GM18909 (cell line): ENCODE measurements around the gene SYNE3.

ENCODE experiments used
- ATAC-seq: cut with Tn5 transposase; IDR thresholded peaks from one replicate; pipeline ENCODE4 v1.9.1; 2021; ENCODE audit warnings: mild to moderate bottlenecking; ENCODE audit not compliant: unreplicated experiment, poor library complexity

SYNE3 gene

DNA sequence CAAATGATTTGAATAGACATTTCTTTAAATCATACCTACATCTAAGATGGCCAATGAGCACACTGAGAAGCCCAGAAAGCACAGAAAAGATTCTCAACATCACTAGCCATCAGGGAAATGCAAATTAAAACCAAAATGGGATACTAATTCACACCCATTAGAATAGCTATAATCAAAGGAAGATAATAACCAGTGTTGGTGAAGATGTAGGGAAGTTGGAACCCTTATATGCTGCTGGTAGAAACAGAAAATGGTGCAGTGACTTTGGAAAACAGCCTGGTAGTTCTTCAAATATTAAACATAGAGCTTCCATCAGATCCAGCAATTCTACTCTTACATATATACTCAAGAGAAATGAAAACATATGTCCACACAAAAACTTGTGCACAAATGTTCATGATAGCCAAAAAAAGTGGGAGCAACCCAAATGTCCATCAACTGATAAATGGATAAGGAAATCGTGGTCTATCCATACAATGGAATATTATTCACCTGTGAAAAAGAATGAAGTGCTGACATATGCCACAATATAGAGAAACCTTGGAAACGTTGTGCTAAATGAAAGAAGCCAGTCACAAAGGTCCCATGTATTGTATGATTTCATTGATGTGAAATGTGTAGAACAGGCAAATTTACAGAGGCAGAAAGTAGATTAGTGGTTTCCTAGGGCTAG, 24.4 kb downstream of the SYNE3 start:
- ATAC-seq, result no peak

DNA sequence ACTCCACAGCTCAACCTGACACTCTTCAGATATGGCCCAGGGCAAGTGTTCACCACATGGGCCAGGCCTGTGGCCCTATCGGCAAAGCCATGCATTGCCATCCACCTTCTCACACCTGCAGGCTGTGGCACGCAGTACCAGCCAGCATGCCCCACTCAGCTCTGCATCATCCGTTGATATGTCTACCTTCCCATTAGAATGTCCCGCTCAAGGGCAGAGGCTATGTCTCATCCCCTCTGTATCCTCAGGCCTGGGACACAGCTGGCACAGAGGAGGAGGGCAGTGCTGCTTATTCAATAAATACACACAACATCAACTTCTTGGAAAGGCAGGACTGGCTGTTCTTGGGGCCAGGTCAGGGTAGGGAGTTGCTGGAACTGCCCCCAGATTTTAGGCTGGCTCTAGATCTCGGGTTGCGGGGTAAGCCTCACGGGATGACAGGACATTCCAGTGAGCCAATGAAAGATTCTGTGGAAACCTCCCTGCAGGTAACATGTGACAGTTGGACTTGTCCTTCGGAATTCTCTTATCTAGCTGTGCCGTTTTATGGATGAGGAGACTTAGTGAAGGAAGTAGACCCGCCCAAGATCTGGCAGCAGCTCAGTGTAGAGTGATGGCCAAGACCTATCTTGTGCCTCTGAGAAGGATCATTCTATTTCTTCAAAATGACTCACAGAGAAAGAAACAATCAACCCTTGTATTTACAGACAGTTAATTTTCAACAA, 25.6 kb downstream of the SYNE3 start:
- ATAC-seq, result no peak

DNA sequence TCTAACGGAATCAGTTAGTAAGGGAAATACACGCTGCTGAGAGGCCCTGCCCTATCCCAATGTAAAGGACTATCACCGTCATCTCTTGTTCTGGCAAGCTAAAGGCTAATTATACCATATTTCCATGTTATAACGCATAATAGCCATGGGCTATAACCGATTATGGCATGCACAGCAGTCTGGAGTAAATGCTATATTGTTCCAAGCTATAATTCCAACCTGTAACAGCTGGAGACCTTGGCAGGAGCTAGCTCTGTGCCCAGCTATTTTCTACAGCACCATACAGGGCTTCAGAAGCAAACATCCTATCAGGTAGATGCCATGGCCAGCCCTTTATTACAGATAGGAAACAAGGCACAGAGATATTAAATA, 26.3 kb downstream of the SYNE3 start:
- no peak for ATAC-seq

DNA sequence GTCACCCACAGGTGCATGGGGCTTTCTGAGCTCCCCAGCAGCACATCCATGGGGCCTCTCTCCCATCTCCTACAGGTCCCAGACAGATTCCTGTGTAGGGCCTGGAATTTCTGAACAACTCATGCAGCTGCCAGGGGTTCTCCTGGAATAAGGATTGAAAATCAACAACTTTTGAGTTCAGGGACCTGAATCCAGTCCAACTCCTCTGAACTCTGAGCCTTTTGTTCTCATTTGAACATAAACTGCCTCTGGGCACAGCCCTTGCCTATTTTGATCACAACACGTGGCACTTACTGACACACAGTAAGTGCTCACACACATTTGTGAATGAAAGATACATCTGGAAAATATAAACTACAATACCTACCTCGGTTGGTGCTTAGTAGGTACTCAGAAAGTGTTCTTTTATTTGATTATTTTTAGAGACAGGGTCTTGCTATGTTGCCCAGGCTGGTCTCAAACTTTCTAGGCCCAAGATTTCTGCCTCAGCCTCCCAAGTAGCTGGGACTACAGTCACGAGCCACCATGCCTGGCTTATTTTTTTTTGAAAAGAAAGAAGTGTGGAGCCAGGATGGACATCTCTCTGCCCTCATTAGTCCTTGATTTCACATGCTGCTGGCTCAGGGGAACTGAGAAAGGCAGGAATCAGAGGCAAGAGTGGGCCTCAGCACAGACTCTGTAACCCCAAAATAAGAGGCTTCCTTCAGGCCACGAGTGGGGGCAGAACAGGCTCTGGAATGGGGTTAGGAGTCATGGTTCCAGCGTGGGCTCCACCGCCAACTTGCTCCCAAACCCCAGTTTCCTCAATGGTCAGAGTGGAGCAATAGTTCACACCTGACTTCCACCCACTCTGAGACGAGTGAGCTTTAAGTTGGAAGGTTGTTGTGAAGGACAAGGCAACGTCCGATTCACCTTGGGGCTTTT, 27.0 kb downstream of the SYNE3 start:
- no peak for ATAC-seq

DNA sequence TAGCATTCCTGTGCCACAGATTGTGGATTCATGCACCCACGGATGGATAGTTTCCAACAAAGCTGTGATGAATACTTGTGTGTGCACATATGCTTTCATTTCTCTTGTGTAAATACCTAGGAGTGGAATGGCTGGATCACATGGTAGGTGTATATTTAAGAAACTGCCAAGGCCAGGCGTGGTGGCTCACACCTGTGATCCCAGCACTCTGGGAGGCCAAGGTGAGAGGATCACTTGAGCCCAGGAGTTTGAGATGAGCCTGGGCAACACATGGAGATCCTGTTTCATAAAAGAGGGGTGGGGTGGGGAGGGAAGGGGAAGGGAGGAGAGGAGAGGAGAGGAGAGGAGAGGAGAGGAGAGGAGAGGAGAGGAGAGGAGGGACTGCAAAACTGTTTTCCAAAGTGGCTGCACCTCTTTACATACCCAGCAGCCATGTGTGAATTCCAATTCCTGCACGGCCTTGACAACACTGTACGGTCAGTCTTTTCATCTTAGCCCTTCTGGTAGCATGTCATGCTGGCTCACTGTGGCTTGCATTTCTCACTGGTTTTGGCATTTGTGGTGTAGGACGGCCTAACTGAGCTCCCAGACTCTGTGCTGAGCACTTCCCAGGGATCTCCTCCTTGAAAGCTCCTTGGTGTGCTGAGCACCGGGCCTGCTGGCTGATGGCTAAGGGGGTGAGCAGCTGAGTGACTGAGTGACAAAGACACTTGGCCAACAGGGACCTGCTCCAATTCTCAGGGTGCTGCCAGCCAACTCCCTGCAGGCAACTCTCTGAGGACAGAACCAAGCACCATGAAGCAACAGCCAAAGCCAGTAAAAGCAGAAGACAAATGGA, 27.9 kb downstream of the SYNE3 start:
- no peak for ATAC-seq

DNA sequence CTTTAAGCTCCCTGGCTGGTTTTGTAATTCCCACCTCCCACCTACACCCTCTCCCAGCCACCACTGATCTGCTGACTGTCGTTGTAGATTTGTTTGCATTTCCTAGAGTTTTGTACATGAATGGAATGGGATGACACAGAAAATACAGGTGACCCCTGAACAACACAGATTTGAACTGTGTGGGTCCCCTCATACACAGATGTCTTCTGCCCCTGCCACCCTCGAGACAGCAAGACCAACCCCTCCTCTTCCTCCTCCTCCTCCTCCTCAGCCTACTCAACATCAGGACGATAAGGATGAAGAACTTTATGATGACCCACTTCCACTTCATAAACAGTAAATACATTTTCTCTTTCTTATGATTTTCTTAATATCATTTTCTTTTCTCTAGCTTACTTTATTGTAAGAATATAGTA, 28.8 kb downstream of the SYNE3 start:
- ATAC-seq, result no peak

DNA sequence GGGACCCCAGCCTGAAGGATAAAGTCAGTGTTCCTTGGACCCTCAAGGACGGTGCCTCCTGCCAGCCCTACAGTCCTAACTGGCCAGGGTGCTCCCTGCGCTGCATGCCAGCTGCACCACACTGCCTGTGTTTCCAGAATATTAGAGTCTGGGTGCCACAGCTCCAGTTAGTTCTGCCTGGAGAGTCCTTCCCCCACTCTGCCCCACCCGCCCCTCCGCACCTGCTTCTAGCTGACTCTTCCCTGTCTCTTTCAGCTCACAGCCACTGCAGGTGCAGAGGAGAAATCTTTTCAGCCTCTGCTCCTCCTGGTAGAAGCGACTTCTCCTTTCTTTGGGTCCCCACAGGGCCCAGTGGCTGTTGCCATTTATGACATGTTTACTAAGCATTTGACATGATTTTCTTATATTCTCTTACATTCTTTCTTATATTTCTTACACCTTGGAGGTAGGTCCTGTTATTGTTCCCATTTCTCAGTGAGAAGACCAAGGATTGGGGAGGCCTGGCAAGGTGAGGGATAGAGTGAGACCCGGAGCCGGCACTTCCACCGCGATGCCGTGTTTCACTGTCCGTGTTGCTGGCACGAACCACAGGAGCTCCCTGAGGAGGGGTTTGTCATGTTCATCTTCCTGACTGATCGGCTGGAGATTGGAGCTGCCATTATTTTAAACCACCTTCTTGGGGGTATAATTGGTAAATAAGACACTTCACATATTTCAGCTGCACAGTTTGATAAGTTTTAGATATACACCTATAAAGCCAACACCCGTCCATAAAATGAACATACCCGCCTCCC, 29.4 kb downstream of the SYNE3 start:
- ATAC-seq, result peak; percentile 44

DNA sequence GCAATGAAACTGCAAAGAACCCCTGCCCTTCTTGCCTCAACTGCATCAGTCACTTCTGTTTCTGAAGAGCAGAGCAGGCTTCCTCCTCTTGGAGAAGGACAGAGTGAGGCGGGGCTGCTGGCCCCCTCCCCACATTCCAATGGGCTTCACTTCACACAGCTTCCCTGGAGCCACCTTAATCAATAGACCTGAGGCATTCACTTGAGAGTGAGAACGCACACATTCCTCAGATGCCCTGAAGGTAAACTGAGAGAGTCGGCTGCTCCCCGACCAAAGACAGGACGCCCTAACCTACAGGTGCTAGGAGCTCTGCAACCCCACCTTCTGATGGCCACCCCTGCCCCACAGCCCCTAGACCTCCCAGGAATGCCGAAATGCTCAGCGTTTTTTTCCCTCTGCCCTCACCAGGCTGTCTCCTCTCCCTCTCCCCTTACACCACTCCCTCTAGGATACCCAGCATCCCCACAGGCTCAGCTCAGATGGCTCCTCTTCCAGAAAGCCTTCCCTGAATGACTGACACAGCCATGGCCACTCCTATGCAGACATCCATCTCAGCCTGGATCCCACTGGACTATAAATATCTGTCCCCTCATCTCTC, 31.1 kb downstream of the SYNE3 start:
- no peak for ATAC-seq

DNA sequence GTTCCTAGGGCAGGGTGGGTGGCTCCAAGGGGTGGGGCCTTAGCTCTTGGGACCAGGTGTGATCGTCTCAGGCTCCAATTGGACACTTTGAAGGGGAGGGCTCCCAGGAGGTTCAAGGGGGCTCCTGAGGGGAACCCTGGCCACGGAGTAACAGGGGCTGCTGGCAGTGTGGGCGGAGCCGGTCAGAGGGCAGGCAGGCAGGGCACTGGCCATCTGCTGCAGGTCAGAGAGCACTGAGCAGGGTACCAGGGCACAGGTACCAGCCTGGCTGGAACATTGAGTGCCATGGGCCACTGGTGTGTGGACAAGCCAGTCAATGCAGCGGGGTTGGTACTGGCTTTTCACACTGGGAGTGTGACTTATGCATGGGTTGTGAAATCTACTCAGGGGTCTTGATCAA, 32.2 kb downstream of the SYNE3 start:
- ATAC-seq, result no peak

DNA sequence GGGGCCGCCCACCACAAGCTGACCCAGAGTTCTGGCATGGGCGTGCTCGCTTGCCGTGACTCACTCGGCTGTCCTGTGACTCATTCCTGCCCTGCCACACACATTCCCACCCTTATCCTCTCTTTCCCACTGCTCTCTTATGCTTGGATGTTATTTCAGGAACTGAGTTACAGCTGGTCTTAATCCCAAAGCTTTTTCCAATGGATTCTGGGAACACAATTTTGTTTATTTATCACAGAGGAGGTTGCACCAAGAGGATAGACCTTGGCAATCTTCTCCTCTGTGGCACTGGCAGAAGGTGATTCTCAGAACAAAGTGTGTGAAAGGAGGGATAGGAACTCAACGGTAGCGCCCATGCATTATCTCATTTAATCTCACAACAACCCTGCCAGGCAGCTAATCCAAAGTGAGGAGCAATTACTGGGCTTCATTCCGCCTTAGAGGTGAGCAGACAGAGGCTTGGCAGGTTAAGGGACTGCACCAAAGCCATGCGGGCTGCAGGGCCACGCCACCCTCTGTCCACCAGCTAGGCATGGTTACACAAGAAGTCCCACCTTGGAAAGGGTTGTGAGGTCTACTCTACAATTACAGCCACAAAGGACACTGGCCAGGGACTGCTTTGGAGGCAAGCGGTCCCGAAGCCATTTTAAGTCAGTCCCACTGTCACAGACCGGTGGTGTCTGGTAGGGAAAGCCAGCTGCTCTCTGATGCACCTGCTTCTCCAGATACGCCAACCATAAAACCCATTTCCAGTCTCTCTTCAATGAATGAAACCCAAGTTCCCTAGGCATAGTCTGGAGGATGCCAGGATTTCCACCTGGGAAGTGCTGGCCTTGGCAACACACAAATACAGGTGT, 32.9 kb downstream of the SYNE3 start:
- ATAC-seq, result no peak

DNA sequence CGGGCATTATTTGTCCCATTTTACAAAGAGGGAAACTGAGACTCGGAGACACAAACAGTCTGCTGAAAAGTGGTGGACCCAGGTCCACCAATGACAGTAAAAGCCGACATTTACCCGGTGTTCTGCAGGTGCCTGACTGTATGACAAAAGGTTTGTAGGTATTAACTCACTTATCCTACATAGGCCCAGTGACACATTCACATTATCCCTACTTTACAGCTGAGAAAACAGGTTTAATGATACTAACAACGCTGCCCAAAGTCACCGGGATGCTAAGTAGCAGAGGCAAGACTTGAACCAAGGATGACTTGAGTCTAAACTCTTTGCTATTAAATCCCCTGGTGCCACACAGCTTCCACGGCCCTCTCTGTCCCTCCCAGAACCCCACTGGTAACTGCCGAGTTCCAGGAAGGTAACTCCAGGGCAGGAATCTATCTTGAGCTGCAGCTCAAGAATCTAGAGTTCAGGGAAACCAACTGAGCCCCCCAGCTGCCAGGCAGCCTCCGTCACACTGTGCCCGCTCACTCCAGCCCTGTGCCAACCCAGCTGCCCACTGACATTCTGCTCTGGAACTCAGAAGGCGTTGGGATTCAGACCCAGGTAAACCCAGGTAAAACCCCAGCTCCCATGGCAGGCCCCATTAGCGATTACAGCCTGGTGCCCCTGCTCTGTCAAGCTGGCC, 33.7 kb downstream of the SYNE3 start:
- ATAC-seq, result no peak

DNA sequence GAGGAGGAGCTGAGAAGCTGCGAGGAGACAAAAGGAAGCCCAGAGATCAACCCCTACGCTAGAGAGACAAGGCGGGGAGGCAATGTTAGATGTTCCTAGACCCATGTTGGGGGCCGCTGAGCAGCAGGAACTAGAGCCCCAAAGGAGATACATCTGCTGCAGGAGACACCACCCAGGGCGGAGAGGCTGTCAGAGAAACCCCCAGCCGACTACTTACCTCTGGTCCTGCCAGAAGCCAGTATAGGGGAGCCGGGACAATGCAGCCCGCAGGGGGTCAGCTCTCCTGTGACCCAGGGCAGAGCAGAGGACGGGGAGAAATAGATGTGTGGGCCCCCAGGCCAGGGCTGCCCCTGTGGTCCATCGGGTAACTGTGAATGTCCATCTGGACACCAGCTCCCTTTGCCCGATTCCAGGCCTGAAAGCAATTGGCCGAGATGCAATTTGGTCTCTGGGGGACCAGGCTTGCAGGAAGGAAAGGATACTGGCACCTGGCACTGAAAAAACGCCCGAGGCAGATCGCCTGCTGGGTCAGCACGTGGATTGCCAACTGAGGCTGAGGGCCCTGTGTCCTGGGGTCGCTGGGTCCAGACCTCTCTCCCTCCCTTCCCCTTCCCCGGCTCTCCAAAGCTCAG, 34.9 kb downstream of the SYNE3 start:
- ATAC-seq, result no peak

DNA sequence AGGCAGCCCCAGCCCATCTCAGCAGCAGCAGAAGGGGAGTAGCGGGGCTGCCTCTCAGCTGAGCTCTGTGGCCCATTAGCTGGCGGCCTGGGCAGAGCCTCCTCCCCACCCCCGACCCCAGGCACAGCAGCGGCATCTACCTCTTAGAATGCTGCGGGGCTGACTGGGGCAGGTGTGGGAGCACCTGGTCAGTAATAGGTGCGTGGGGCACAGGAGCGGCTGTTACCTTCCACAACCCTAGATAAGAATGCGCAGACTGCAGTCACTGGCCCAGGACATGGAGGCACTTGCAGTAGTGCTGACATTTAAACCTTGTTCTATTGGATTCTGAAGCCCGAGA, 35.6 kb downstream of the SYNE3 start:
- no peak for ATAC-seq

DNA sequence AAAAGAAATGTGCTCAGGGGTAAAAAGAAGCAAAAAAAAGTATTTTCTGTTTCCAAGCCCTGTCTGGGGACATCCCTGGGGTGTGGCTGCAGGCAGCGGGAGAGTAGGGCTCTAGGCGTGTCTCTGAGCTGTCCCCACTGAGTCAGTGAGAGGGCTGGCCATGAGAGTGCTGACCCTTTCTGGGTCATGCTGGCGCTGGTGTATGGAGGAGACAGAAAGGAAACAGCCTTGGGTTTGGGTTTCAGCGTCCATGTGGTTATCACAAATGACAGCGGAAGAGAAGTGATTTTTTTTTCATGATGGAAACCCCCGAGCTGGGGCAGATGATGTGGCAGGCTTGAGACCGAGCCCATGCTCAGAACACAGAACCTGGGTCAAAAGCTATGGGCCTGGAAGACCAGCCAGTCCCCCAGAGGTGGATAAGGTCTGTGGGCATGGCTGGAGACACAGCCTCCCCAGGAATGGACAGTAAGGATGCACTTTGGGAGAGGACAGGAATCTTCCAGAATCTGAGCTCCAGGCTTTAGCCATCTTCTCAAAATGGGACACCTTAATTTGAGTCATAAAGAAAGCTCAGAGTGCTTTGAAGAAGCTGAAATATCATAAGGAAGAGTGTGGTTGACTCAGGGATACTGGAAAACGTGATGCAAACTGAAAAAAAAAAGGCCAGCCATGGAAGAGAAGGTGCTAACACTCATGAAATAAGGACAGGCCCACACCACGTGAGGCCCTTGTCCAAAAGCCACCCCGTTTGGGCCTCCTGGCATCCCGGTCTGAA, 36.2 kb downstream of the SYNE3 start:
- no peak for ATAC-seq

DNA sequence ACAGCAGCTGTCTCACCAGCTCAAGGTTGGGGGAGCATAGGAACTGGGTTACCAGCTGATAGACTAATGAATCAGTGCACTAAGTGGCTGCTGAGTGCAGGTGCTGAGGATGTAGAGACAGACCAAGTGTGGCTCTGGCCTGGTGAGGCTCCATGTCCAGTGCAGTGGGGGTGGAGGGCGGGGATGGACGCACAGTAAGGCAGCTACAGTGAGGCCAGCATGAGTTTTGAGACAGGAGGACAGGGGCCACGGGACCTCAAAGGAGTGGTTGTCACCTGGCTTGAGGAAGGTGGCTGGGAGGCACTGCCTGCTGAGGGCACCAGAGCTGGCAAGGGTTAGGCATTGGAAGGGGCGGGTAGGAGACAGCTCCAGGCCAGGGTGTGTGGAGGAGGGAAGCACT, 37.0 kb downstream of the SYNE3 start:
- ATAC-seq, result no peak

DNA sequence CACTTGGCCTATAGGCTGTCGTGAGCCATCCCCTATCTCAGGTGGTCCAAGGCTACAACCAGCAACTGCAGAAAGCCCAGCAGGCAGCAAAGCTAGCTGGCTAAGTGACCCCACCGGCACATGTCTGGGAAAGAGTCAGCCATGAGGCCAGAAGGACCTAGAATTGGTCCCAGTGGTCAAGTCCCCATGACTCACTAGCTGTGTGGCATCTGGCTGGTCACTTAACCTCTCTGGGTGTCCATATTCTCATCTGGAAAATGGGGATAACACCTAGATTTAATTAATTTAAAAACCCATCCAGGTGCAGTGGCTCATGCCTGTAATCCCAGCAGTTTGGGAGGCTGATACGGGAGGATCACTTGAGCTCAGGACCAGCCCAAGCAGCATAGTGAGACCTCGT, 37.6 kb downstream of the SYNE3 start:
- ATAC-seq, result no peak

DNA sequence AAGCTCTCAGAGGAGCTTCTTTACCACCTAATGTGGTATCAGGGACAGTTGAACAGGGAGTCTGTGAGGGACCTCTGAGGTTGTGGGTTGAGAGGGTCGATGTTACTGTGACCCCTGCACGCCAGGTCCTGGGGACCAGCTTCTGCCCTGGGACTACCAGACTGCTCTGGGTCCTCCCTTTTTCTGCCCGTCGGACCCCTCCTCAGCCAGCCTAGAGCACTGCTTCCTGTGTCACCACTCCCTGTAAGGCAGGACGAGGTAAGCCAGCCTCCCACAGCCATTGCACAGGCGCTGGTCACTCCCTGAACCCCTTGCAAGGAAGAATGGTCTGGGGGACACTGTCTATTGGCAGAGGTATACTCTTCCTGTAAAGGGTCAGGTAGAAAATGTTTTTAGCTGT, 38.1 kb downstream of the SYNE3 start:
- ATAC-seq, result no peak
